Measurements from ENCODE around the gene SLC35B1. TPM values are rescaled to one million over a fixed set of nuclear protein-coding genes. Genes with fewer than 3 reads are reported as not detected.

Gene SLC35B1
- total RNA-seq, 4 donors from 2014 or later: 32.4 to 68.5 (median 36.2) TPM

DNA sequence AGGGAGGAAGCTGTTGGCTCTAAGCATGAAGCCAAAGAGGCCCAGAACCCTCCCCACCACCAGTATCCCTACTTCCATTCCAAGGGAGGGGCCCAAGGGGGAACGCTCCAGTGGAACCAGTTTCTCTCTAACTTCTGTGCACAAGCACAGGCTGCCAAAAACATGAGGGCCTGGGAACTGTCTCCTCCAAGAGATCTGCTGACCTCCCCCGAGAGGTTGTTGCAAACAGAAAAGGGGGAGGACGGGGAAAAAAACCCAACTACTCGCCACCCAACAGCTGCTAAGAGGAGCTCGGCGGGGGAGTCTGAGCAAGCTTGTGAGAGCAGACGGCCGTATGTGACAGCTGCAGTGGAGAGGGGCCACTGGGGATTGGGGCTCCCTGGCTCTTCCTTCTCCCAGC, 15.7 kb upstream of the SLC35B1 start:
- Histone ChIP-seq H3K4me1 (peaks cover 9 to 49% (median 15%) of the 10 kb centered on the region in 3 donors), H3K36me3 (peaks cover 2 to 59% (median 9%) of the 10 kb centered on the region in 3 donors), H3K9me3 (no peaks in the 10 kb centered on the region), H3K4me3 (peak overlapping the region in 1 of 4 donors; percentile 29), H3K27me3 (no peaks in the 10 kb centered on the region), H3K27ac (peak overlapping the region; percentile 2 to 72 (median 58))
- DNase-seq: no peak
- intact Hi-C loops (cut with DNase I): no loop called here
- TF ChIP-seq, protein P1, sequence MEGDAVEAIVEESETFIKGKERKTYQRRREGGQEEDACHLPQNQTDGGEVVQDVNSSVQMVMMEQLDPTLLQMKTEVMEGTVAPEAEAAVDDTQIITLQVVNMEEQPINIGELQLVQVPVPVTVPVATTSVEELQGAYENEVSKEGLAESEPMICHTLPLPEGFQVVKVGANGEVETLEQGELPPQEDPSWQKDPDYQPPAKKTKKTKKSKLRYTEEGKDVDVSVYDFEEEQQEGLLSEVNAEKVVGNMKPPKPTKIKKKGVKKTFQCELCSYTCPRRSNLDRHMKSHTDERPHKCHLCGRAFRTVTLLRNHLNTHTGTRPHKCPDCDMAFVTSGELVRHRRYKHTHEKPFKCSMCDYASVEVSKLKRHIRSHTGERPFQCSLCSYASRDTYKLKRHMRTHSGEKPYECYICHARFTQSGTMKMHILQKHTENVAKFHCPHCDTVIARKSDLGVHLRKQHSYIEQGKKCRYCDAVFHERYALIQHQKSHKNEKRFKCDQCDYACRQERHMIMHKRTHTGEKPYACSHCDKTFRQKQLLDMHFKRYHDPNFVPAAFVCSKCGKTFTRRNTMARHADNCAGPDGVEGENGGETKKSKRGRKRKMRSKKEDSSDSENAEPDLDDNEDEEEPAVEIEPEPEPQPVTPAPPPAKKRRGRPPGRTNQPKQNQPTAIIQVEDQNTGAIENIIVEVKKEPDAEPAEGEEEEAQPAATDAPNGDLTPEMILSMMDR (IDR thresholded peaks at IDR 0.05): no peak
- TF ChIP-seq POLR2A (IDR thresholded peaks at IDR 0.05): no peak
- 49 to 55% methylated on average over 7 to 8 of the region's 8 CpGs for WGBS, 2 donors

DNA sequence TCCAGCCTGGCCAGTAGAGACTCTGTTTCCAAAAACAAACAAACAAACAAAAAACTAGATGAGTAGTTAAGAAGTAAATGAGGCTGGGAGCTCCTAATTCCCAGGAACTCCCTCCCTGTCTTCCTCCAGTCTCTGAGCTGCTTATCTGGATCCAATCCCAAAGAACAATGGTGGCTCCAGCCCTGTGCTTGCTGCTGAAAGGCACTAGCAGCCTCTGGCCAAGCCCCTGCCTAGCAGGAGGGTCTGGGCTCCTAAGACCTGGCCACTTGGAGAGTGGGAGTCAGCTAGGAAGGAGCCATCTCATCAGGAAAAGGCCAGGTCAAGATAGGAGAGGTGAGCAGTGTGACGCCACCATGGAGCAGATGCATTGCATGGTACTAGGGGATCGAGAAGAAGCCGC, 14.3 kb upstream of the SLC35B1 start:
- H3K4me1 ChIP-seq: peaks cover 9 to 37% (median 11%) of the 10 kb centered on the region in 3 donors
- no peaks in the 10 kb centered on the region for H3K9me3 ChIP-seq
- peak overlapping the region in 2 of 4 donors; percentile 31 to 52 for H3K27ac ChIP-seq
- H3K36me3 ChIP-seq: peaks cover 9 to 73% (median 16%) of the 10 kb centered on the region in 3 donors
- intact Hi-C loops (cut with DNase I): no loop called here
- TF ChIP-seq, protein P1 (IDR thresholded peaks at IDR 0.05): no peak
- TF ChIP-seq POLR2A (IDR thresholded peaks at IDR 0.05): no peak
- H3K4me3 ChIP-seq: no peak overlapping the region
- no peak for DNase-seq
- 93 to 100% methylated on average over 2 to 3 of the region's 3 CpGs for WGBS, 2 donors
- no peaks in the 10 kb centered on the region for H3K27me3 ChIP-seq

DNA sequence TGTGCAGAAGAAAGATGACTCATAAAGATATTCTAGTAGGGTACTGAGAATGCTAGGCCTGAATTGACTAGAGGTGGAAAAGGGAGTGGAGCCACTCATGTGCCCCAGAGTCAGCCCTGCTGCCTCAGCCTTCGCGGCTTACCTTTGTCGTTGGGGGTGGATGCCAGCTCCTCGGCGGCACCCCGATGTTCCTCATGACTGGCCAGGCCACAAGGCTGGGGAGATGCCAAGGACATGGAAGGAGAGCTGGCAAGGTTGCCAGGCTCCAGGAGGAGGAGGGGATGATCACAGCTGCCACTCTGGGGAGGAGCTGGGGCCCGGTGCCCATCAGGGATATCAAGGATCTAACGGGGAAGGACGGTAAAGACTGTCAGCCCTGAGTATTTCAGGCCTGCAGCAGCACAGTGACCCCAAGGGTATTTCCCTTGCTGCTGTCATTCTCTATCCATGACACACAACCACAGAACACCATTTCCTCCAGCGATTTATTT, 9.7 kb upstream of the SLC35B1 start:
- Histone ChIP-seq H3K27me3 (no peaks in the 10 kb centered on the region), H3K4me1 (peaks cover 0 to 5% (median 0%) of the 10 kb centered on the region in 3 donors), H3K4me3 (no peak overlapping the region), H3K9me3 (no peaks in the 10 kb centered on the region), H3K27ac (no peak overlapping the region), H3K36me3 (peaks cover 9 to 99% (median 16%) of the 10 kb centered on the region in 3 donors)
- DNase-seq: no peak
- WGBS, 2 donors: 75% methylated on average over 8 to 10 of the region's 10 CpGs
- TF ChIP-seq, protein P1 (IDR thresholded peaks at IDR 0.05): no peak
- TF ChIP-seq POLR2A (IDR thresholded peaks at IDR 0.05): no peak
- intact Hi-C loops (cut with DNase I): loop anchor here (10.0 kb wide), 1 partner anchor 137 kb away; no protein-coding TSS in a partner anchor

DNA sequence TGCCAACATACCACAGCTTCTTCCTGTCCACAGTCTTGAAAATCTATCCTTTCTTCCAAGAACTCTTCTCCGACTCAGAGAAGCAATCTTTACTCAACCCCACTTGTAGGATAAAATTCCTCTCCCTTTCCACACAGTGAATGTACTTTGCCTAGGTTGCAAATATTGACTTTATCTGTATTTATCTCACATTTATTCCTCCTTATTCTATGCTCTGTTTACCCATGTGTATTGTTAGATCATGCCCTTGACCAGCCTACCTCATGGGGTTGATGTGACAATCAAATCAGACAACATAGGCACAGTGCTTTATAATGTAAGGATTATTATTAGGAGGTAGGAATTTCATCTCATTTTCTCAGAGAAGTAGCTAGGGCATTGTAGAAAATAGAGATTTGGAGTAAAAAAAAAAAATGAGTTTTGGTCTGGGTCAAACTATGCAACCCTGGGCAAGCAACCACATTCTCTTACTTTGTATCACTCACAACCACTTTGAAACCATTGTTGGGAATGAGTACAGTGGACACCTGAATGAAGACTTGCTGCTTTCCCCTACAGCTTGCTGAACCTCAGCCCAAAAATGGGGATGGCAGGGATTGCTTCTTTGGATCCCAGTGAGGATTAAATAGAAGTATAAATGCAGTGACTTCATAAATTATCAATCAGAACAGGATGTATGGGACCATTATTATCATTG, 9.1 kb upstream of the SLC35B1 start:
- 92 to 95% methylated on average over 1 of the region's 1 CpG for WGBS, 2 donors
- H3K9me3 ChIP-seq: no peaks in the 10 kb centered on the region
- DNase-seq: no peak
- no peak overlapping the region for H3K27ac ChIP-seq
- peaks cover 9 to 99% (median 16%) of the 10 kb centered on the region in 3 donors for H3K36me3 ChIP-seq
- TF ChIP-seq, protein P1 (IDR thresholded peaks at IDR 0.05): no peak
- no peak for TF ChIP-seq POLR2A (IDR thresholded peaks at IDR 0.05)
- H3K27me3 ChIP-seq: no peaks in the 10 kb centered on the region
- no peaks in the 10 kb centered on the region for H3K4me1 ChIP-seq
- no peak overlapping the region for H3K4me3 ChIP-seq
- intact Hi-C loops (cut with DNase I): loop anchor here (10.0 kb wide), 1 partner anchor 138 kb away; no protein-coding TSS in a partner anchor

DNA sequence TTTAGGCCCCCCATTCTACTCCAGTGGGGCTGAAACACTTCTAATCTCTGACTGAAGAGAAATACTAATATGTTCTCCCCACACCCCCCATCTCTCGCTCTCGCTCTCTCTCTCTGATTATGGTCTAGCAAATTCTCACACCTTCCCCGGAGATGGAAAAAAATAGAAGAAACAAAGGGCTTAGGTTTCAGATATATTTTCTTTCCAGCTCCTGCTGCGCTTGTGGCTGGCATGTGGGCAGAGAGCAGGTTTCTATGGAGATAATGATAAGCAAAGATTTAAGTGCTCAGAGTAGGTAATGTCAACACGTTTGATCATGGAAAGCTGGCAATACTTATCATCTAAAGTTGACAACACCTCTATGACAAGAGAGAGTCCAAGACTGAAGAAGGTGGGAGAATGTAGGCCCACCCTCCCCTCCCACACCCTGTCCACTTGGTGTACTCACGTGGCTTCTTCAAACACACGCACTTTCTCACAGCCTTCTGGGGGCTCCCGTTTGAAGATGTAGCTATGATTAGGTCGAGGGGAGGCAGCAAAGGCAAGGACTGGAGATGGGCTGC, 8.0 kb upstream of the SLC35B1 start:
- H3K36me3 ChIP-seq: peaks cover 13 to 100% (median 16%) of the 10 kb centered on the region in 3 donors
- 71 to 76% methylated on average over 9 of the region's 9 CpGs for WGBS, 2 donors
- intact Hi-C loops (cut with DNase I): loop anchor here (10.0 kb wide), 1 partner anchor 139 kb away; no protein-coding TSS in a partner anchor
- no peaks in the 10 kb centered on the region for H3K4me1 ChIP-seq
- H3K9me3 ChIP-seq: no peaks in the 10 kb centered on the region
- no peak overlapping the region for H3K4me3 ChIP-seq
- TF ChIP-seq, protein P1 (IDR thresholded peaks at IDR 0.05): no peak
- no peak for TF ChIP-seq POLR2A (IDR thresholded peaks at IDR 0.05)
- peak overlapping the region in 2 of 4 donors; percentile 2 to 10 for H3K27ac ChIP-seq
- no peaks in the 10 kb centered on the region for H3K27me3 ChIP-seq
- DNase-seq: no peak

Data from esophagus squamous epithelium (tissue), 5 donors.